PC-9 (cell line): ENCODE results near the gene SLC9B1.

Experiments used
- CTCF ChIP-seq: fragments of 200-600 bp; sonication (generic); conservative IDR thresholded peaks from 2 replicates; pipeline ENCODE4 v1.6.1; 2017; ENCODE audit warnings: mixed run types, antibody characterized with exemption, mild to moderate bottlenecking, moderate library complexity
- EZH2 ChIP-seq: fragments of 200-600 bp; sonication (generic); IDR thresholded peaks from 2 replicates; pipeline ENCODE4 v1.8.0; 2017; ENCODE audit warnings: antibody characterized with exemption, low read depth

GRCh38 chr4:102881343-102881742, 138.2 kb downstream of the SLC9B1 start:
- TF ChIP-seq CTCF (no peak), EZH2 (no peak)
